Measurements from ENCODE around the gene AKAP13.
"Not testable (repeated sequence)": the region's sequence is repeated elsewhere in the genome, so short reads cannot be mapped to it uniquely, and the experiment has no call there.

AKAP13 gene

GRCh38 chr15:85786781-85787114 is 406.3 kb downstream of the AKAP13 start:
- no peak for DNase-seq (ENCODE audit: low read depth in 2 of 2)

GRCh38 chr15:85788771-85789495 is 408.5 kb downstream of the AKAP13 start:
- DNase-seq (ENCODE audit: low read depth in 2 of 2): no peak

GRCh38 chr15:85789496-85789875 is 409.1 kb downstream of the AKAP13 start:
- no peak for DNase-seq (ENCODE audit: low read depth in 2 of 2)

GRCh38 chr15:85792102-85792731 is 411.8 kb downstream of the AKAP13 start:
- no peak for DNase-seq (ENCODE audit: low read depth in 2 of 2)

- DNase-seq (ENCODE audit: low read depth in 2 of 2): no peak
Measured at GRCh38 chr15:85792912-85793590, 412.6 kb downstream of the AKAP13 start.

- DNase-seq (ENCODE audit: low read depth in 2 of 2): peak; percentile 13 to 32
Measured at GRCh38 chr15:85793641-85794597, 413.5 kb downstream of the AKAP13 start.

GRCh38 chr15:85794598-85795336 is 414.4 kb downstream of the AKAP13 start, which contains the start of gene KLHL25:
Gene KLHL25, minus strand, starts transcription at chr15:85794925. Its CDS starts 25,115 bp downstream, at chr15:85769810.
- DNase-seq (ENCODE audit: low read depth in 2 of 2): peak; percentile 82 to 85

GRCh38 chr15:85795337-85796305 is 415.2 kb downstream of the AKAP13 start:
- DNase-seq (ENCODE audit: low read depth in 2 of 2): no peak

- not testable (repeated sequence) for DNase-seq (ENCODE audit: low read depth in 2 of 2)
Measured at GRCh38 chr15:85796371-85796770, 416.0 kb downstream of the AKAP13 start.

Measured in stimulated activated CD8-positive, alpha-beta memory T cell treated with anti-CD3 and anti-CD28 coated beads, Interleukin-2, amount 100 ng/mL, for 48 hours (primary cell).